GM18499 (cell line): ENCODE measurements around the gene ABCA13.

Experiments used
- ATAC-seq: cut with Tn5 transposase; IDR thresholded peaks from one replicate; pipeline ENCODE4 v1.9.1; 2021; ENCODE audit warnings: moderate number of reproducible peaks; ENCODE audit not compliant: insufficient read depth, unreplicated experiment

The ABCA13 gene

DNA sequence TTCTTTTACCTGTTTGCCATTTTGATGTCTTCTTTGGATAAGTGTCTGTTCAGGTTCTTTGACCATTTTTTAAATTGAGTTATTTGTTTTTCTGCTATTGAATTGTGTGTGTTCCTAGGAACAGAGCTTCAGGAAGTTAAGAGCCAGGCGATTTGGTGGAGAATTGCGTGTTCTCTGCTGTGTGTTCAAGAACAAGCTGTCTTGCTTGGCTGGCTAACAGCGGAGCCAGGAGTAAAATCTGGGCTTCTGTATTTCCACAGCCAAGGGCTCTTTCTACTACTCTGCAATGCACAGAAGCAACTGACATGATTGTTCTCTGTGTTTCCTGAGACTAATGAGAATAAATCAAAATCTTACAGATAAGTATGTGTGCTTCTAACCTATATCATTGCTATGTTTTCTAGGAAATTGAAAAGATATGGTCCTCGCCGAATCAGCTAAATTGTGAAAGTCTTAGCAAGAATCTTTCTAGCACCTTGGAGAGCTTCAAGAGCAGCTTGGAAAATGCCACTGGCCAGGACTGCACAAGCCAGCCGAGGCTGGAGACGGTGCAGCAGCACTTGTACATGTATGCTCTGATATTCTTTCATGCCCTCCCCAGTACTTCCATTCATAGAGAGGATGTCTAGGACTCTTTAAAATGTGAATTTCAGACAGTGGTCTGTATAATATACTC lies 124.2 kb downstream of the ABCA13 start:
- ATAC-seq = no peak

- no peak for ATAC-seq
Observed at GRCh38 chr7:48296966-48297365, 125.7 kb downstream of the ABCA13 start.

DNA sequence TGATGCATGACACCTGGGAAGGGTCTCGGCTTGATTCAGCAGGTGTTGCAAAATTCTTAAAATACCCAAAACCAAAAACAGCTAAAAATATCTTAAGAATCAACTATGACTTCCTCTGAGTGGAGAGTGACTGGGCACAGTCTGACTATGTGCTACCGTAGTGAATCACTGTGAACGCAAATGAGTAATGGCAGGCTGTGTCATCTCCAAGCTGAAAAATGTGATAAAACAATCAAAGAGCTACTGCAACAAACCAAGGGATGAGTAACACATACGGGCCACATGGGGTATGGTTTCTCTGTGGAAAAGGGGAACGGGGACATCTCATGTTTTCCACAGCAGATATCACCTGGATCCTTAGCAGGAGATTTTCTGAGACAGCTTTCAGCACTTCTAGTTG lies 127.5 kb downstream of the ABCA13 start:
- ATAC-seq = peak; percentile 94

DNA sequence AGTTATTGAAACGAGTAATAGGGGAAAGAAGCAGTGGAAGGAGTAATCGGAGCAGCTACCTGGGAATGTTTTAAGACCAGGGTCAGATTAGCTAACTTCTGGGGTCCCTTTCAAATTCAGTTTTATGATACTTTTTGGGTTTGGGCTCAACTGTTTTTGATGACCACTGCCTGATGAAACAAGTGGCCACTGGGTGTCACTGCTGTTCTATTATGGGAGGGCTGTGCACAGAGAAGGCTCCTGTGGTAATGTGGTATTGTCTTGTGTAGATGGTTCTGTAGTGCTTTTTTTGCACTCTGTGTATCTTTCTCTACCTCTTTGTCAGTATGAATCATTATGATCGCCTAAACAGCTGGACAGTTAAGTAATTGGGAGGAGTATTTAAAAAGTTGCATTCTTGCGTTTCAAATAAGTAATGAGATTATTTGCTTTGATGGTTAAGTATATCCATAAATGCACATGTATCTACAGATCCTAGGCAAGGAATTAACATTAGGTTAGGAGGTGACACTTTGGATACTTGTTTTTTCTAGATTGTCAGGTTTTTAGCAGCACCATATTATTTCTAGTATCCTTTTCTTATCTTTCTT lies 128.4 kb downstream of the ABCA13 start:
- peak; percentile 56 for ATAC-seq

DNA sequence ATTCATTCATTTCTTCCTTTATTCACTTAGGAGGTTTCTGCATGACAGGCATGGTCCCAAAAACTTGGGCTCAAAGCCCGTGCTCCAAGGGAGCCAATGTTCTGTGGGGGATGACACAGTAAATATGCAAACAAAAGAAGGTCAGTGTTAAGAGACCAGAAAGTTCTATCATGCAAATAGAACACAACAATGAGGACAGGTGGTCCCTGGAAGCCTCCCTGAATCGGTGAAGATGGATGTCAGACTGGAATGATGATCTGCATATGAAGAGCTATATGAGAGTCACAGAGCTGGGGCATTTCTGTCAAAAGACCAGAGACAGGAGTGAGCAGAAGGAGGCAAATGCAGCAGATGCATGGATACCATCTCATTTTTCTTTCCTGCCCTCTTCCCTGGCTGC lies 129.0 kb downstream of the ABCA13 start:
- no peak for ATAC-seq

DNA sequence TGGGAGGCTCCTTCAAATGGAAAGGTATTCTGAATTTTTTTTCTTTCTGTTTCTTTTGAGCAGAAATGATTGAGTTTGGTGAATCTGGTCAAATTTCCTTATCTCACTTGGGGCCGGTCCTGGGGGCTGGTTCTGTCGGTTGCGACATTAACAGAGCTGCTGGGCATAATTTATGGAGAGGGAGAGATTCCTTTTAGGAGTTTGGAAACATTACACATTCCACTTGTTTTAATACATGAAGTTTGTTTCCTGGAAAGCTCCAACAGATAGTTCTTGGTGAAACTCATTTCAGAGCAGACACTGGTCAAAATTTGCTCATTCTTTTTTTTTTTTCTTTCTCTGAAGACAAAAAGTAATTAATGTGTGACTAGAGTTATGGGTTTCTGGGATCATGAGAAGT lies 129.9 kb downstream of the ABCA13 start:
- no peak for ATAC-seq

DNA sequence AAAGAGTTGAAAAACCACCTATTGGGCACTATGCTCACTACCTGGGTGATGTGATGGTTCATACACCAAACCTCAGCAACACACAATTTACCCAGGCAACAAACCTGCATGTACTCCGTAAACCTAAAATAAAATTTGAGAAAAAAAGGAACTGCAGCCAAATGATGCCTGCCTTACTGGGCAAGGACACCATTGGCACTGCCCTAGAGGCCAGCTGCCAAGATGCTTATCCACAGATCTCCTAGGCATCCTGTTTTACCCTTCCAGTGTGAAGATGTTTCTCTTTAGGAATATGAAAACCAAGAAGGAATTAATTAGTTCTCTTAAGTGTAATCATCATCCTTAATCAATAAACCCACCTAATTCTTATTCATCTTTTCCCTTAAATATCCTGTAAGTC lies 133.4 kb downstream of the ABCA13 start:
- ATAC-seq = no peak

- no peak for ATAC-seq
Observed at GRCh38 chr7:48305661-48306060, 134.4 kb downstream of the ABCA13 start.

DNA sequence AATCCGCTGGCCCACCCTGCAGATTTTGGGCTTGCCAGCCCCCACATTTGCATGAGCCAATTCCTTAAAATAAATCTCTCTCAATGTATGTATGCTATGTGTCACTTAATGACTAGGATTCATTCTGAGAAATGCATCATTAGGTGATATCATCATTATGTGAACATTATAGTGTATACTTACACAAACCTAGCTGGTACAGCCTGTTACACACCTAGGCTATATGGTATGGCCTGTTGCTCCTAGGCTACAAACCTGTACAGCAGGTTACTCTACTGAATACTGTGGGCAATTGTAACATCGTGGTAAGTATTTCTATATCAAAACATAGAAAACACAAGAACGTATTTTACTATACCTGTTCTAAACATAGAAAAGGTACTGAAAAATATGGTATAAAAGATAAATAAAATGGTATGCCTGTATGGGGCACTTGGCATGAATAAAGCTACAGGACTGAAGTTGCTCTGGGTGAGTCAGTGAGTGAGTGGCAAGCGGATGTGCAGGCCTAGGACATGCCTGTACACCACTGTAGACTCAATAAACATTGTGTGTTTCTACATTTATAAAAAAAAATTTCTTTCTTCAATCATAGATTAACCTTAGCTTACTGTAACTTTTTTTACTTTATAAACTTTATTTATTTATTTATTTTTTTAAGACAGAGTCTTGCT lies 135.9 kb downstream of the ABCA13 start:
- ATAC-seq = no peak

- no peak for ATAC-seq
Observed at GRCh38 chr7:48309720-48310119, 138.5 kb downstream of the ABCA13 start.

DNA sequence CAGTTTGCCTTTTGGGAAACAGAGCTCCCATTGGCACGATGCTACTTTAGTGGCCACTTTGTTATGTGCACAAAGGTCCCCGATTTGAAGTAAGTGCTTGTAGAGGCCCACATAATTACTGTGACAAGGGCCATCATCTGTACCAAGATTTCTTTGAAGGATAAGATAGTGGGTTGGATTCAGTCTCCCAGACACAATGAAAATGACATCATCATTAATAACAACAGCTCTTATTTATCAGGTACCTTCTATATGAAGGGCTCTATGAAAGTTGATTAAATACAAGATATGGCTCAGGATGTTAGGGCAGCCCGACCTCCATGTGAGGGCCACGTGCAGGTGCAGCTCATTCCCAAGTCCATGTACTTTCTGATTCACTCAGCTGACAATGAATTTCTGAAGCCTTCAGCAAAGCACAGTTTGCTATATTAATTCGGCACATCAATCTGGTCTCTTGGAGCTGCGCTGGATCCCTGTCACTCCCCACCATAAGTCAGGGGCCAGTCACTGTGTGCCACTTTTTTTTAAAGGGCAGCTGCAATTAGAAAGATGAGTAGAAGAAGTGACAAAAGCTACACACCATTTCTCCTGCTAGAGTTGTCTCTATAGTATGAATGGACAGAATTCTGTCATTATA lies 140.3 kb downstream of the ABCA13 start:
- ATAC-seq = no peak

DNA sequence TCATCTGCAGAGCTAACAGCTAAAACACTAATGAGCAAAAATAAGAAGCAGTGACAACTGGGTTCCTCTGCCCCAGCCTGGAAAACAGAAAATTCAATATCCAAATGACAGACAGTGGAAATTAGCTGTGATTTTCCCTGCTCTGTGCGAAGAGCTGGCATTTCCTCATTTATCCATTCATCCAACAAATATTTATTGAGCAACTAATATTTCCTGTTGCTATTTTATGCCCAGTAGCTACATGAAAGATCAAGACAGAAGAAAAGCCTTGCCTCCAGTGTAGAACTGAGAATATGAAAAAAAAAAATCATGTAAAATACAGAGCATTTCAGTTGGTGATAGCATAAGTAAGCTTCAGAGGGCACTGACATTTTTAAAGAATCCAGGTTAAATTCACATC lies 140.9 kb downstream of the ABCA13 start:
- no peak for ATAC-seq

- ATAC-seq = no peak
Observed at GRCh38 chr7:48316768-48317167, 145.5 kb downstream of the ABCA13 start.

DNA sequence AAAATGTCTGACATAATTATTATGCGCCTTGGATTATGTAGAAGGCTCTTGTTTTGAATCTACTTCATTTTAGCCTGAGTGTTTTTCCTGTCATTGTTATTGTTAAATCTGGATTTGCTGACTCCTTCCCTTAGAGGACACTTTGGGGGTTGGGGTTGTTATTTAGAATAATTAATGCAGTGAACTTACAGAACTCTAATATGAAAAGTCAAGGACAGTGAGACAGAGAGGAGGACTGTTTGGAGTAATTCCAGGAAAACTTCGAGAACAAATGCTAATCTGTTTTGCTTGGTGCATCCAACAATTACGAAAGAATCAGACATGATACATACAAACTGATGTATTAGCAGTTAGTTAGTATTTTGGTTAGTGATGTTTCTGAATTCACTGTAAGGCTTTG lies 146.1 kb downstream of the ABCA13 start:
- ATAC-seq = no peak

- ATAC-seq = no peak
Observed at GRCh38 chr7:48321319-48322010, 150.2 kb downstream of the ABCA13 start.

- no peak for ATAC-seq
Observed at GRCh38 chr7:48337012-48337621, 165.9 kb downstream of the ABCA13 start.

GRCh38 chr7:48337781-48338180 lies 166.5 kb downstream of the ABCA13 start:
- no peak for ATAC-seq

GRCh38 chr7:48347230-48347825 lies 176.1 kb downstream of the ABCA13 start:
- no peak for ATAC-seq

DNA sequence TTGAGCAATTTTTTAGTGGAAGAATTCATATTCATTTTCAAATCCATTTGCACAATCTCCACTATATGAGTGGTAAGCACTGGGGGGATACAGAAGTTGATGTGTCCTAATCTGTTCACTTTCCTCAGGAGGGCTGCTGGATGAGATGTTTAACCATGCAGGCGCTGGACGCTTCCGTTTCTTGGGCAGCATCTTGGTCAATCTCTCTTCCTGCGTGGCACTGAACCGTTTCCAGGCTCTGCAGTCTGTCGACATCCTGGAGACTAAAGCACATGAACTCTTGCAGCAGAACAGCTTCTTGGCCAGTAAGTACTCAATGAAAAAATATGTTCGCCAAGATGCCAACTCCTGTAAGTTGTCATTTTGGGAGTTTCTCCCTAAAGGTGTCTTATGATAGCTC lies 179.3 kb downstream of the ABCA13 start:
- ATAC-seq = no peak

GRCh38 chr7:48351900-48352299 lies 180.6 kb downstream of the ABCA13 start:
- no peak for ATAC-seq
